ENCODE measurements around the gene SELENOW. TPM values are rescaled to one million over a fixed set of nuclear protein-coding genes. Genes with fewer than 3 reads are reported as not detected.

SELENOW gene
- total and polyA plus RNA-seq, 2 donors from 2014 or later: 254 to 530 TPM

DNA sequence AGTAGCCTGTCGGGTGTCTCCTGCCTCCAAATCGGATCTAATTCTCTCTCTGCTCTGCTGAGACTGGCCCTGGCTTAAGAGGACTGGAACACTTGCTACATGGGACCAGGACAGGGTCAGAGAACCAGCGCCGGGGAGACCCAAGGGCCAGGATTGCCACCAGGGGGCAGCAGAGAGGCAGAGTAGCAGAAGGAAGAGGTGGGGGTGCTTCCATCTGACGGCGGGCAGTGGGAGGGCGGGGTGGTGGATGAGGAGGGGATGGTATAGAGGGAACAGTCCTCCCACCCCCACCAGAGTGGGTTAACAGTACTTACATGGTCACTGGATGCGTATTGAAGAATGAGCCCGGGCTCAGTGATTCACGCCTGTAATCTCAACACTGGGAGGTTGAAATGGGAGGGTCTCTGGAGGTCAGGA is 11.9 kb downstream of the SELENOW start:
- intact Hi-C loops (cut with DNase I): no loop called here
- peak; percentile 63 for TF ChIP-seq CTCF (IDR thresholded peaks at IDR 0.05; ENCODE audit: borderline replicate concordance, extremely low read depth, insufficient read depth)
- Histone ChIP-seq H3K9me3 (ENCODE audit: control insufficient read depth in 2 of 3, insufficient read depth in 1 of 3, low read length in 3 of 3) (no peaks in the 10 kb centered on the region), H3K27me3 (ENCODE audit: control insufficient read depth, insufficient read depth, low read length) (no peaks in the 10 kb centered on the region), H3K36me3 (ENCODE audit: control insufficient read depth in 2 of 3, insufficient read depth in 3 of 3, low read length in 3 of 3) (peaks cover 0 to 5% (median 0%) of the 10 kb centered on the region in 3 donors), H3K27ac (ENCODE audit: low read depth in 2 of 2, low read length in 2 of 2) (no peak overlapping the region), H3K9ac (ENCODE audit: low read length in 3 of 3) (no peak overlapping the region), H3K4me3 (ENCODE audit: low read length in 3 of 3) (no peak overlapping the region), H3K4me1 (ENCODE audit: control insufficient read depth in 2 of 3, insufficient read depth in 2 of 3, low read depth in 1 of 3, low read length in 3 of 3) (no peaks in the 10 kb centered on the region)
- peak; percentile 63 to 88 (median 79) for DNase-seq
- no peak for FAIRE-seq

- no peak for FAIRE-seq
Measured at GRCh38 chr19:47792616-47793015, 14.1 kb downstream of the SELENOW start.

GRCh38 chr19:47794526-47794925 is 16.0 kb downstream of the SELENOW start:
- no peaks in the 10 kb centered on the region for H3K36me3 ChIP-seq (ENCODE audit: control insufficient read depth in 2 of 3, insufficient read depth in 3 of 3, low read length in 3 of 3)
- H3K27me3 ChIP-seq (ENCODE audit: control insufficient read depth, insufficient read depth, low read length): no peaks in the 10 kb centered on the region
- H3K9ac ChIP-seq (ENCODE audit: low read length in 3 of 3): no peak overlapping the region
- no peak overlapping the region for H3K4me3 ChIP-seq (ENCODE audit: low read length in 3 of 3)
- H3K9me3 ChIP-seq (ENCODE audit: control insufficient read depth in 2 of 3, insufficient read depth in 1 of 3, low read length in 3 of 3): no peaks in the 10 kb centered on the region
- intact Hi-C loops (cut with DNase I): no loop called here
- FAIRE-seq (no peak), DNase-seq (no peak)
- H3K27ac ChIP-seq (ENCODE audit: low read depth in 2 of 2, low read length in 2 of 2): no peak overlapping the region
- H3K4me1 ChIP-seq (ENCODE audit: control insufficient read depth in 2 of 3, insufficient read depth in 2 of 3, low read depth in 1 of 3, low read length in 3 of 3): no peaks in the 10 kb centered on the region
- TF ChIP-seq CTCF (IDR thresholded peaks at IDR 0.05; ENCODE audit: borderline replicate concordance, extremely low read depth, insufficient read depth): no peak

More at GRCh38 chr19:47792616-47793015, 14.1 kb downstream of the SELENOW start:
- intact Hi-C loops (cut with DNase I): no loop called here
- no peak overlapping the region for H3K9ac ChIP-seq (ENCODE audit: low read length in 3 of 3)
- no peak overlapping the region for H3K4me3 ChIP-seq (ENCODE audit: low read length in 3 of 3)
- no peak for TF ChIP-seq CTCF (IDR thresholded peaks at IDR 0.05; ENCODE audit: borderline replicate concordance, extremely low read depth, insufficient read depth)
- H3K27ac ChIP-seq (ENCODE audit: low read depth in 2 of 2, low read length in 2 of 2): no peak overlapping the region
- no peak for DNase-seq
- H3K9me3 ChIP-seq (ENCODE audit: control insufficient read depth in 2 of 3, insufficient read depth in 1 of 3, low read length in 3 of 3): no peaks in the 10 kb centered on the region
- H3K27me3 ChIP-seq (ENCODE audit: control insufficient read depth, insufficient read depth, low read length): no peaks in the 10 kb centered on the region
- H3K4me1 ChIP-seq (ENCODE audit: control insufficient read depth in 2 of 3, insufficient read depth in 2 of 3, low read depth in 1 of 3, low read length in 3 of 3): no peaks in the 10 kb centered on the region
- no peaks in the 10 kb centered on the region for H3K36me3 ChIP-seq (ENCODE audit: control insufficient read depth in 2 of 3, insufficient read depth in 3 of 3, low read length in 3 of 3)

- H3K4me3 ChIP-seq (ENCODE audit: low read length in 3 of 3): no peak overlapping the region
- no peaks in the 10 kb centered on the region for H3K4me1 ChIP-seq (ENCODE audit: control insufficient read depth in 2 of 3, insufficient read depth in 2 of 3, low read depth in 1 of 3, low read length in 3 of 3)
- H3K36me3 ChIP-seq (ENCODE audit: control insufficient read depth in 2 of 3, insufficient read depth in 3 of 3, low read length in 3 of 3): no peaks in the 10 kb centered on the region
- intact Hi-C loops (cut with DNase I): no loop called here
- H3K27ac ChIP-seq (ENCODE audit: low read depth in 2 of 2, low read length in 2 of 2): no peak overlapping the region
- DNase-seq: no peak
- TF ChIP-seq CTCF (IDR thresholded peaks at IDR 0.05; ENCODE audit: borderline replicate concordance, extremely low read depth, insufficient read depth): no peak
- no peaks in the 10 kb centered on the region for H3K9me3 ChIP-seq (ENCODE audit: control insufficient read depth in 2 of 3, insufficient read depth in 1 of 3, low read length in 3 of 3)
- no peaks in the 10 kb centered on the region for H3K27me3 ChIP-seq (ENCODE audit: control insufficient read depth, insufficient read depth, low read length)
- FAIRE-seq: no peak
- H3K9ac ChIP-seq (ENCODE audit: low read length in 3 of 3): no peak overlapping the region
Measured at GRCh38 chr19:47796785-47797184, 18.3 kb downstream of the SELENOW start.

All from kidney (tissue), 14 donors.